ENCODE results near the gene CLRN2. TPM values are rescaled to one million over a fixed set of nuclear protein-coding genes. Genes with fewer than 3 reads are reported as not detected.
A peak's percentile ranks its signal among the peaks of the same experiment; 100 is the strongest.

The CLRN2 gene, protein sequence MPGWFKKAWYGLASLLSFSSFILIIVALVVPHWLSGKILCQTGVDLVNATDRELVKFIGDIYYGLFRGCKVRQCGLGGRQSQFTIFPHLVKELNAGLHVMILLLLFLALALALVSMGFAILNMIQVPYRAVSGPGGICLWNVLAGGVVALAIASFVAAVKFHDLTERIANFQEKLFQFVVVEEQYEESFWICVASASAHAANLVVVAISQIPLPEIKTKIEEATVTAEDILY
- polyA plus RNA-seq (ENCODE audit: insufficient read length in 10 of 10), result not detected
- long read RNA-seq, donor 1, result 0 reads
- long read RNA-seq, donor 2, result 0 reads
- long read RNA-seq, donor 3, result 0 reads
- long read RNA-seq, donor 4, result 0 reads
- long read RNA-seq, donor 5, result 0 reads
- long read RNA-seq, donor 6, result 0 reads
- long read RNA-seq, donor 7, result 0 reads
- long read RNA-seq, donor 8, result 0 reads
- long read RNA-seq, donor 9, result 0 reads

DNA sequence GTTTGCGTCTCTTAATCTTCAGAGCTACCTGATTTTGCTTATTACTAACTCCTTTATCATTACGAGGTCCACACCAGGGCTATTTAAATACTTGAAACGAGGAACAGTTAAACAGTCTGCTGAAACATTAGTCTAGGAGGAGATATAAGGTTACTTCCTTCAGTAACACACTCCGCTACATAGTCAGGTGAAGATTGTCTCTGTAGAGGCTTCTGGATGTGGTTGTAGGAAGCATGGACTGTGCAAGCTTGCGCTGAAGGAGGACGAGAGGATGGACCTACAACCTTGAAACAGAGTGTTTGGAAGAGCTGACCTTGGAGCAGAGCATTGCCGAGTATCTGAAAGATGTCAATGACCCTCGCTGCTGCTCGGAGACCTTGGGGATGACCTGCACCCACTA, at the start of gene CLRN2:
Gene CLRN2 (plus strand): TSS at position 301 of the 400 bp plus-strand sequence. CDS start 102 bp downstream, outside the sequence.
- no peak for DNase-seq

DNA sequence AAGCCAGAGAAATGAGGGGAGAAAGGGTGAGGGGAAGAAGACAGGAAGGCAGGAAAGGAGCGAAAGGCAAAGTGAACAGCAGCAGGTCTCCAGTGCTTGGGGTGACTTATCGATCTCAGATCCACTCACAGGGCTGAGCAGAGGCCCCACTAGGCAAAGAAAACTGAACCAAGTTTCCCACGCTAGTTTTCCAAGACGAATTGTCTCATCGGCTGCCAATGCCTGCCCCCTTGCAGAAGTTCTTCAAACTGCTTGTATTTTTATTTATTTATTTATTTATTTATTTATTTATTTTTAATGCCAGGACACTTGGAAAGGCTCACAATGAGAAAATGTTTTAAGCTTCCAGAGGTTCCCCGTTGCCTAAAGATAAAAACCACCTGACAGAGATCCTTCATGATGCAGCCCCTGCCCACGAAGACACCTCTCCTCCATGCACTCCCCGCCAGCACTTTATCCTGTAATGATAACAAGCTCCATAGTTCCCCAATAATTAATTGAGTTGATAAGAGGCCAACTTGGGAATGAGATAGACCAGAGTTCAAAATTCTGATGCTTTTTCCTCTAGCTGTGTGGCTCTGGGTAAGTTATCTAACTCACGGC, 46.2 kb upstream of the CLRN2 start:
- DNase-seq, result peak; percentile 43 to 81 (median 64)

DNA sequence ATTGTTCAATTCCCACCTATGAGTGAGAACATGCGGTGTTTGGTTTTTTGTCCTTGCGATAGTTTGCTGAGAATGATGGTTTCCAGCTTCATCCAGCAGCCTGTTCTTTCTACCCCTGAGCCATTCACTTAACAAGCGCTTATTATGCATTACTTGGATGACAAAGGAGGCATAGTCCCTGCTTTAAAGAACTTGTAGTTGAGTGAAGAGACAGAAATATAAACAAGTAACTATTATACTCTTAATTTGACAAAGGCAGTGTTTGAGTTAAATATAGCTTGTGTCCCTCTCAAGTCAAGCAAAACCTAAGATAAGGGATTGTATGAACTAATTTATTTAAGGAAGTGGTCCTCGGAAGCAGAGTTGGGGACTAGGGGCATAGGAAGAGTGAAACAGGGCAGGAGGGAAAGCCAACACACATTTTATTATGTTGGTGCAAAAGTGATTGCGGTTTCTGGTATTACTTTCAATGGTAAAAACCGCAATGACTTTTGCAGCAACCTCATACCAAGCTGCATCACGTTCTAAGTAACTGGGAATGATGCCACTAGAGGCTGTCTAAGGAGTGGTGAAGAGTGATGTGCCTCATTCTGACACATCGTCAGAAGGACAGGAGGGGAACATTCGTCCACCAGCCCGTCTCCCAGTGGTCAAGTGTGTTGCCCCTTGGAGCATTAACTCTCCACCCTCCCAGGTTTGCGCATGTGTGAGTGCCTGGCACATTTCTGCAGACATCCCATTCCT, 44.9 kb upstream of the CLRN2 start:
- no peak for DNase-seq

DNA sequence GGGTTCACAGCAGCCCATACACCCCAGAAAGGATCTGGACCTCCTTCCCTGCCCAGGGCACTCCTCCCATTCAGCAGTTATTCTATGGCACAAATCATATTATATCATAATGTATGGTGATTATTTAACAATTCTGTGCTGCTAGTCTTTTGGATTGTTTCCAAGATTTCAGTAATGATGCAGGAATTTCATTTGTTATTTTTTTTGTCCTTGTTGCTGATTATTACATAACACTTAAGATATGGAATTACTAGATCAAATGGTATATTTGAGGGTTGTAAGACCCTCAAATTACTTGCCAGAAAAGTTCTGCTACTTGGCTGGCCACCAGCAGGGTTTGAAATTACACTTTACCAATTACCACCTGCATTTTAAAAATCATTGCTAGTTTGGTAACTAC, 39.5 kb upstream of the CLRN2 start:
- DNase-seq, result no peak

DNA sequence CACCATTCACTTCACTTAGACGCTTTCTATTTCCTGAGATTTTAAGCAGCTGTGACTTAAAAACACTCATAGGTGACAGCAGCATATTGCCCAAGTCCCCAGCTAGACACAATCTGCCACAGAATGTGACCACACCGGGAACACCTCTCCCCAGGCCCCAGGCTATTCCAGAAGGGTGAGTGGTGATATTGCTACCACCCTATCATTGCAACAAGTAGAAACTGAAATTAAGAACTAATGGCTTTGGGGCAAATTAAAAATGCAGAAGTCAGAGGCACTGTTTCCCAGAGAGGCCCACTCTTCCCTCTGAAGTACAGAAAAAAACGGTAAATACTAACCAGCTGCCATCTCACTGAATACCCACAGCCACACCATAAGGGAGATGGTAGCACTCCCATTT, 38.1 kb upstream of the CLRN2 start:
- no peak for DNase-seq

DNA sequence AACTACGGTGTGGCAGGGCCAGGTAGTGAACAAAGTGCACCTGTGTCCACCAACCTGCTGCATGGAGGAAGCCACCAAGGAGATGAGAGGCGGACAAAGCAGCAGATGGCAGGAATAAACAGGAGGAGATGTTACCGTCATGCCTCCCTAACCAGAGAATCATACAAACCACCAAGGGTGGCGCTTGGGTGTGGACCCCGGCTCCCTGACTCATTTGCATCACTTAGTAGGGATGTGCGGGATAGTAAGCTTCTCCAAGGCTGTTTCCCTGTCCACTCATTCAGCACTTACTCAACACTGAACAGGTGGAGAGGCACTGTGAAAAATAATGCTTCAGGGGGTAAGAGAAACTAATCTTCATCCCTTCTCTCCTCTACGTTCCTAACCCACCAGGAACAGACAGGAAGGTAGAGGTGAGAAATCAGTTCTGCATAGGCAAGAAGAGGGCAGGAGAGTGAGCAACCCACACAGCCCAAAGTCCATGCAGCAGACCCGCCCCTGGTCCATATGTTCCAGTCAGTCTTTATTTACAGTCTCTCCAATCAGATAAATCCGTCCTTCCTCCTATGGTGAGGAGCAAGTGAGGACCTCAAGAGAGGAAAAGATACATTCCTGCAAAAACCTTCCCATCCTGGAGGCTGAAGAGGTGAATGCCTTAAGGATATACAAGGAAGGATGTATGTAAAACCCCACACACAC, 37.0 kb upstream of the CLRN2 start:
- no peak for DNase-seq

DNA sequence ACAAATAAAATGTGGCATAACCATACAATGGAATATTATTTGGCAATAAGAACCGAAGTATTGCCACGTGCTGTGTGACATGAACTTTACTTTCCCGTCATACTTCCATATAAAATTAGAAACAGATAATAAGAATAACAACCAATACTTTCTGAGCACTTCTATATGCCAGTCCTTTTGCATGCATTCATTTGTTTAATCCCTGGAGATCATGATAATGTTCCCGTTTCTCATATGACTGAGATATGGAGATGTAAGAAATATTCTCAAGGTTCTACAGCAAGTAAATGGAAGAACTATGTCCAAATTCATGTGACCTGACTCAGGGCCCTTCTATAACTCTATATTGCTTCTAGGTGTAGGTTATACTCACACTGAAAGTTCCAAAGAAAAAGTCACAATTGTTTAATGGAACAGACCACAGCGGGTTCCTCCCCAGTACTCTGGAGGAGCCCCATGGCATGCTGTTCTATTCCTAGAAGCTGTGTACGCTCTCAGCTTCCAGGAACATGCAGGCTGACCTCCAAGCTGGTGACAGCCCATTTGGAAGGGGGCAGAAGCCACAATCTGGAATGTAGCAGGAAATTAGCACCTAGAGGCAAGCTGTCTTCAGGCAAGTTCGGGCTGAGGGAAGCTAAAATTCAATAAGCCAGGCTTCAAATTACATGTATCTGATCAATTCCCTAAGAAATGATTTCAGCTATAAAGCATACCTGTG, 34.6 kb upstream of the CLRN2 start:
- no peak for DNase-seq

DNA sequence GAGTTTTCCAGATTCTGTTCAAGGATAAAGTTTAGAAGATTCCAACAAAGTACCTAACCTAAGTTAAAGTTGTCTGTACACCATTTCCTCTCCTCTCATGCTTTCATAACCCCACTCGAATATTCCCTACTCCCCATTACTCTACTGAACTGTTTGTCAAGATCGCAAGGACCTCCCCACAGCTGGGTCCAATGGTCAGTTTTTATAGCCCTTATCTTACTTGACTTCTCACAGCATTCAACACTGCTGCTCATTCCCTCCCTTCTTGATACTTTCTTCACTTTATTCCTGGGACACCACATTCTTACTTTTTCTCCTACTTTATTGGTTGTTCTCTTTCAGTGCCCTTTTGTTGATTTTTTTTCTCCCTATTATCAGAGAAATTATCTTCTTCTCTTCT, 34.0 kb upstream of the CLRN2 start:
- DNase-seq, result no peak

DNA sequence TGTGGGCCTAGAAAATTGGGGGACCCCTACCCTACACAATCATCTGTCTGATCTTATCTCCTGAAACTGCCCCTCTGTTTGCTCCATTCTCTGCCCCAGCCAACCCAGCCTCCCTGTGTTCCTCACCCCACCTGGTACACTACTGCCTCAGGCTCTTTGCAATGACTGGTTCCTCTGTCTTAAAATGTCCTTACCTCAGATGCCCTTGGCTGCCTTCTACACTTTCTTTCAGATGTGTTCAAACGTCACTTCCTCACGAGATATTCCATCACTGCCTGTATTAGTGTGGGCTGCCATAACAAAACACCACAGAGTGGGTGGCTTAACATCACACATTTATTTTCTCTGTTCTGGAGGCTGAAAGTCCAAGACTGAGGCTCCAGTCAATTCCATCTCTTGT, 32.2 kb upstream of the CLRN2 start:
- no peak for DNase-seq

DNA sequence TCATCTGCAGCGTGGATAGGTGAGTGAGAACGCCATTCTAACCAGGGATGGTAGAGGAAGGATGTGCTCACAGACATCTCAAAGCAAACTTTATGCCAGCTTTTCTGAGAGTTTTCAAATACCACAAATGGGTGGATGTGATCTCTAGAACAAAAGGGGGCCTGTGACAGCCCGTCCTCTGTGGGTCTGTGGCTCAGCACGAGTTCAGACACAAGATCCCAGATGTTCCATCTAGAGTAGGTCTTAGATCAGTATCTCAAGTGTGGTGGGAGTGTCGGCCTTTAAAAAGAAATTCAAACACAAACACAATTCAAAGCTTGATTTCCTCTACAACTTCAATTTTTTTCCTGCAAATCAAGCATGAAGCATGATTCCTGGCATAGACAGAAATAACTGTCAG, 25.8 kb upstream of the CLRN2 start:
- DNase-seq, result no peak

DNA sequence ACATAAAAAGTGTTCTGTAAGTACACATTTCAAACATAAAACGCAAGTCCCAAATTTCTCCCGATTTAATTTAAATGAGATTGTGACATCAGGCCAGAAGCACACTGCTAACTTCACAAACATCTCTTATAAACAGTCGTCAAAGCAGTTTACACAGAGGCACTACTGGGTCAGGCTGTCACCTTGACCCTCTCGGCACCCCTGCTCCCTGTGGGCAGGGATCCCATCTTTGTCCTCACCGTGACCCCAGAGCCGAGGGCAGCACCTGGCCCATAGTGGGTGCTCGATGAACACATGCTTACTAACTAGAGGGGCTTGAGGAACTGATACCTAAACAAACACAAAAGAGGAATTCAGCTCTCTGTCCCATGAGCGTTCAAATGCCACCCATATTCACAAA, 25.2 kb upstream of the CLRN2 start:
- no peak for DNase-seq

DNA sequence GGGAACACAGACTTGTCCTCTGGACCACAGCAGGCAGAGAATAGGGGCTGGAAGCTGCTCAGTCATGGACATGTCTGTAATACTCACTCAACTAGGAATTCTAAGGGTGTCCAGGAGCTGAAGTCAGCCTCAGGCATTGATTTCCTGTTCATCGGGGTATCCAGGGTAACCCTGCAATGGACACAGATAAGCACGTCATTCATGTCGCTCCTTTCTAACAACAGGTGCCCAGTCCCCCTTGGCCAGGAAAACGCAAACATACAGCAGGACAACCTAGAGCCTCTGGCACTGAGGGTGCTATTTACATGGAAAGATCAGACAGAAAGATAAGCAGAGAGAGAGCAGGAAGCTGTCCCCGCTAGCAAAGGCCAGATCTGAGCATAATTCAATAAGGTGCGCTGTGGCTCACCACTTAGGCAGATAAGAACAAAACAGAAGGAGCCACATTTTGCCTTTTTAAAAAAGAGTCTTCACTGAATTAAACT, 24.3 kb upstream of the CLRN2 start:
- DNase-seq, result no peak

DNA sequence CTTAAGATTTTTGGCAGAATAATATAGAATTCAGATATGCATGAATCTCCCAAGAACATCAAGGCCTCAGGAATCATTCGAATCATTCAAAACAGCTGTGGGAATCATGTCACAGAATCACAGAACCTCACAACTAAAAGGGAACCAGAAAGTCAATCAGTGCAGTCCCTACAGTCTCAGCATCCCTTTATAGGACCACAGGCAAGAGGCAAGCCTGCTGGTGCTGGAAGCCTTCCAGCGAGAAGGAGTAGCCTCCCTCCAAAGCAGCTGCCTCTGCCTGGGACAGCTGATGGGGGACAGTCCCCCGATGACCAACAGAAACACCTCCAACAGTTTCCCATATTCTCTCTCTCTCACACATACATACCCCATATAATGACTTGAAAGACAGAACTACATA, 23.8 kb upstream of the CLRN2 start:
- DNase-seq, result peak; percentile 20 to 53 (median 22)

DNA sequence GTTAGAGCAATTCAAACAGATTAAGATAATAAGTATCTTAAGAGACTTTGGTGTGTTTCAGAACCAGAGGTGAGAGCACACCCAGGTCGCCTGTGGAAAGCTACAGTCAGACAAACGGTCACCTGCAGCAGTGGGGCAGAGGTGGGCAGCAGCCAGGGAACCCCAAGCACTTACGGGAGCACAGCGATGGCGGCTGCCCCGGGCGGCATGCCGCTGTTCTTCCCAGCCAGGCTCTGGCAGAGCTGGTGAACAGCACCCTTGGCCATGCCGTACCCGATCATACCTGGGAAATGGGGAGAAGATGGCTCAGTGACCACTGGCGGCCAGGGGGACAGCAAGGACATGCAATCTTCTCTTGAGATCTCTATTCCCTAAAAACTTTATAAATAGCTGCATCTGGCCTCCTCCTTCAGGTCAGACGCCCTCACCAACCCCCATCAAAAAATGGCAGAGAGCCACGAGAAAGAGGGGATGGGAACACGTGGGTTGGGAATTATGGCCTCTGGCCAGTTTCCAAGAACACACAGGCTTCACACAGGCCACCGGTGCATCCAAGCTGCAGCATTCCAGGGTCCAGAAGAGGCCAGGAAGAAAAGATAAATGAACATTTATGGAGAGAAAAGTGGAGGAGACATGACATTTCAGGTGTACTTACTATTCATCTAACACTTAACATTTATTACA, 22.8 kb upstream of the CLRN2 start:
- DNase-seq, result peak; percentile 22 to 43 (median 43)

DNA sequence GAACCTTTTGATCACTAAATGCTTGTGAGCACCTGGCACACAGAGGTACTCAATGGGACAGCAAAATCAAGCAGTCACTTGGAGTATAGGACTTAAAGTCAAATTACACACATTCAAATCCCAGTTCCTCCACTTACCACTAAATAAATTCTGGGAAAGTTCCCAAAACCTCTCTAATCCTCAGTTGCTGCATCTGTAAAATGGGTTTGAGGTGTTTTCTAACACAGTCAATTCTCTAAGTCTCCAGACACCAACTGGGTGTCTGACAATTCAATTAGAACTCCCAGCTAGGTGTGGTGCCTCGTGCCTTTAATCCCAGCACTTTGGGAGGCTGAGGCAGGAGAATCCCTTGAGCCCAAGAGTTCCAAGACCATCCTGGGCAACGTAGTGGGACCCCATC, 22.1 kb upstream of the CLRN2 start:
- DNase-seq, result no peak

DNA sequence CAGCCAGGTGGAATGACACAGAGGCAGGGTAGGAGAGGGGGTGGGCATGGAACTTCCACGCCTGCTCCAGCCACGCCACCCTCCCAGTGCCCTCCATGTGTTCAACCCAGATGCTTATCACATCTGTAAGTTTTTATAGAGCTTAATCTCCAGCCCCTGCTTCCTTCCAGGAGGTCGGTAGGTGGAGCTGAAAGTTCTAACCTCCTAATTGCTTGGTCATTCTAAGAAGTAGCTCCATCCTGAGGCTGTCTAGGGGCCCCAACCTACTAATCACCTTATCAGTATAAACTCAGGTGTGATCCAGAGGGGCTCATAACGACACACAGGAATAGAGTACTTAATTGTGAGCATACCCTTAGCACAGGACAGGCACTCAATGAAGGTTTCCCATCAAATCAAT, 21.3 kb upstream of the CLRN2 start:
- no peak for DNase-seq

DNA sequence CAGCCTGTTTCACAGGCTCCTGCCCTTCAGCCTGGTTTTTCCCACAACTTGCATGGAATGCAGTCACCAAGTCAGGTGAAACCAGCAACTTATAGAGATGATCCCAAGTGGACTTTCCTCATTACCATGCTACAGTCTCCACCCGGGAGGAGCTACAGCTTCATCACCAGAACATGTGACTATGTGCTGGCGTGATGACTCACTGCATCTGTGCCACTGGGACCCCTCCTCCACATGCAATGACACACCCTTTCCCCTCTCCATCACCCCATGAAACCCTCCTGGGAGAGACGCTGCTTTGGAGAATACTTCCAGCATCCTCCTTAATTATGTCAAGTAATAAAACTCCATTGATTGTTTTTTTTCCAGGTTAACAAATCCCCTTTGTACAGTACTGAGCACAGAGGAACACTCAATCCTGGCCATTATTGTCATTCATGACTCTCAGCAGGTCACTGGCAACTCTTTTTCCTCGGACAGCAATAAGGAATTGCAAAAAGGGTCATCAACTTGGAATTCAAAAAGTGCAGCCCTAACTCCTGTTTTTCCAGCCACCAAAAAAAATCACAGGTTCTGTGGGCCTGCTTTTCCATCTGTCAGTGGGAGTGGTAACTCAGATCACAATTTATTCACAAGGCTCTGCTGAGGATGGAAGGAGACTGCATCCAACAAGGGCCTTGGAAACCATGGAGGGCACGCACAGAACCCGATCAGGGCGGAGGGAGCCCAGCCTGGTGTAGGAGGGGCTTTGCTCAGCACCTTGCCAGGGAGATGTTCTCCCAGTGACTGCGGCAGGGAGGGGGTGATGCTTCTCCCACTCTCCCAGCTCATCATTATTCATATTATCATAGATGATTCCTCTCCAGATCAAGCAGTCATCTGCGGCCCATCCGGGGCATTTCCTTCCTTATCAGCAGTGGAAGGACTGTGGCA, 20.4 kb upstream of the CLRN2 start:
- peak in 1 of 3 donors; percentile 45 for DNase-seq

DNA sequence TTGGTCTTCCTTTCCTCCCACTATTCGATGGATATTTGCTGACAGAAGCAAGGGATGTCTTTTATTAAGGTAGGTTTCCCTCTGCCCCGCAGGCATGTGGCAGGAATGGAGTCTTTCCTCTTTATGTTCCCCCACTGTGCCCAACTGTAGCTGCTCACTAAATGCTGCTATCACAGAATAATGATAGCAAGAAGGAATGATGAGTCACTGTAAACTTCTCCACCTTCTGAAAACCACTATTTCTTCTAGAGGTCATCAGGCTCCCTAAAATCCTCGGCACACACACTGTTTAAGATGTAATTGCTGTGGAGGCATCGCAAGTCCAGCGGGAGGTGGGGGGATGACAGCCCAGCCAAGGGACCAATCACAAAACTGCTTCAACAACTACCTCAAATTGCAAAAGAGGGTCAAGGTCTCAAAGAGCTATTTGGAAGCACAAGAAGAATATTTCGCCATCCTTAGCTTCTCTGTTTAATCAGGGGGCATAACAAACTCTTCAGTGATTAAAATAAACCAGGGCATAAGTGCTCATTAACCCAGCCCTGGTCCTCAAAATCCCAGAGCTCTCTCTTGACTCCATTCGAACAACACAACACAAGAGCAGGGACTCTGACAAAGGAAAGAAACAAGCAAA, 17.0 kb upstream of the CLRN2 start:
- DNase-seq, result no peak

DNA sequence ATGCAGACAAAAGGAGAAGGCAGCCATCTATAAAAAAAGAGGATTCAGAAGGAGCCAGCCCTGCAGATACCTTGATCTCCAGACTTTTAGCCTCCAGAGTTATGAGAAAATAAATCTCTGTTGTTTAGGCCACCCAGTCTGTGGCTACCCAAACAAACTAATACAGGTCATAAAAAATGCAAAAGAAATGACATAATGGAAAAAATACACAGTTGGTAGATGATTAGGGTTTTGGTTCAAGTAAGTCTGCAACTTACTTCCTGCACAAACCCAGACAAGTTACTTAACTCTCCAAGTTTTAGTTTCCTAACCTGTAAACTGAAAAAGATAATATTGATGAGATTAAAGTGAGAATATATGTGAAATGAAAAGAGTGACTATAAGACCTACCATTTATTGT, 14.4 kb upstream of the CLRN2 start:
- no peak for DNase-seq
